SKM-1 (cell line): ENCODE results near the gene TMEM59.
"Not testable (repeated sequence)": the region's sequence is repeated elsewhere in the genome, so short reads cannot be mapped to it uniquely, and the experiment has no call there.

Source experiments
- DNase-seq: peaks from one replicate; lab custom pipeline; 2025; ENCODE audit not compliant: unreplicated experiment; lab: John Stamatoyannopoulos, UW

TMEM59 gene, protein sequence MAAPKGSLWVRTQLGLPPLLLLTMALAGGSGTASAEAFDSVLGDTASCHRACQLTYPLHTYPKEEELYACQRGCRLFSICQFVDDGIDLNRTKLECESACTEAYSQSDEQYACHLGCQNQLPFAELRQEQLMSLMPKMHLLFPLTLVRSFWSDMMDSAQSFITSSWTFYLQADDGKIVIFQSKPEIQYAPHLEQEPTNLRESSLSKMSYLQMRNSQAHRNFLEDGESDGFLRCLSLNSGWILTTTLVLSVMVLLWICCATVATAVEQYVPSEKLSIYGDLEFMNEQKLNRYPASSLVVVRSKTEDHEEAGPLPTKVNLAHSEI

GRCh38 chr1:54052934-54053744, at the start of gene TMEM59, which contains the start of gene TCEANC2:
Gene TMEM59, minus strand, starts transcription at chr1:54053204. Its CDS starts 16 bp downstream, at chr1:54053188.
Gene TCEANC2, plus strand, starts transcription at chr1:54053608. Its CDS starts 815 bp downstream, at chr1:54054423.
- peak; percentile 99 for DNase-seq

DNA sequence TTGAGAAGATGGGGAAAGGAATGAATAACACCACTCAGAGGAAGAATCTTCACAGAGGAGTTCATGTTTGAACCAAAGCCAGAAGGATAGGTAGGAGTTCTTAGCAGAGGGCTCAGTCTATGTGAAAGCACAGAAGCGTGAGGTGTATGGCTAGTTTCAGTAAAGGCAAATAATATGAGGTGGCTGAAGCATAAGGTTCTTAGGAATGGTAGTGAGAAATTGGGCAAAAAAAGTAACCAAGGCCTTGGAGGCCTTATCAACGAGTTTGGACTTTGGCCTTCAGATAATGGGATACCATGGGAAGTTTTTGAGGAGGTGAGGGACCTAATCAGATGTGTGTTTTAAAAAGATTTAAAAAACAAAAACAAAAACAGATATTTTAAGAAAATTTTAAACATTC, 47.5 kb upstream of the TMEM59 start:
- DNase-seq: no peak

DNA sequence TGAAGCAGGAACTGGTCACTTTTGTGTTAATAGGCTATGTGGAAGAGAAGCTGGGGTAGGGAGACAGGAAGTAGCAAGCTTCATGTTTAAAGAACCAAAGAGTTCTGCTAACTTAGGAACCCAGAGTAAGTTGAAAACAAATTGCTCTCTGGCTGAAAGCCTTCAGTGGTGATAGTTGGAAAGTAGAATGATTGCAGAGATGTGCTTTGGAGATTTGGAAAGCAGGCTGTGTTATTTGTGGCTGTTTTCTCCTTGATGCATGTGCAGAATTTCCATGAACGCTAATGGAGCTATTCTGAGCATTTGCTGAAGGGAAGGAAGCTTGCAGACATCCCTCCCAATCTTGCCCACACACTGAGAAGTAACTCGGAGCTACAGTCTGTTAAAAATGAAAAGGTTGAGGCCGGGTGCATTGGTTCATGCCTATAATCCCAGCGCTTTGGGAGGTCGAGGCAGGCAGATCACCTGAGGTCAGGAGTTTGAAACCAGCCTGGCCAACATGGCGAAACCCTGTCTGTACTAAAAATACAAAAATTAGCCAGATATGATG, 46.1 kb upstream of the TMEM59 start:
- no peak for DNase-seq

DNA sequence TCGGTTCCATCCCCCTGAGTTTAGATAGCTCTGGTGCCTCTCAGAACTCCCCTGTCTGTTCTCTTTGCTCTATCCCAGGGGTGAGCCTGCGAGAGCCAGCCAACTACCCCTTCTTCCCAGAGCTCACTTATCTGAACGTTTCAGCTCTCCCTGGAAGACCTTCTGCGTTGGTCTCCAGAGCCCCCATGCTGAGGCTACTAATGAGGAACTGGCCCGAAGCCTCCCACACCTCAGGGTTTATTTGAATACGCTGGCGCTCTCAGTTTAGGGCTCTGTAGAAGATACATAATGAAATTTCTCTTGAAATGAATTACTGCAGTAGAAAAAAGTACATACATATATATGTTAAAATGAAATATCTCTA, 43.9 kb upstream of the TMEM59 start:
- no peak for DNase-seq

GRCh38 chr1:54096227-54096876, 43.3 kb upstream of the TMEM59 start:
- no peak for DNase-seq

- peak; percentile 75 for DNase-seq
These were observed 42.7 kb upstream of the TMEM59 start for GRCh38 chr1:54095546-54096226.

GRCh38 chr1:54094730-54095105, 41.7 kb upstream of the TMEM59 start:
- DNase-seq: not testable (repeated sequence)

- DNase-seq: no peak
These were observed 41.2 kb upstream of the TMEM59 start for GRCh38 chr1:54094001-54094729.

- no peak for DNase-seq
These were observed 38.7 kb upstream of the TMEM59 start for GRCh38 chr1:54091666-54092065.

GRCh38 chr1:54088385-54088784, 35.4 kb upstream of the TMEM59 start:
- no peak for DNase-seq

DNA sequence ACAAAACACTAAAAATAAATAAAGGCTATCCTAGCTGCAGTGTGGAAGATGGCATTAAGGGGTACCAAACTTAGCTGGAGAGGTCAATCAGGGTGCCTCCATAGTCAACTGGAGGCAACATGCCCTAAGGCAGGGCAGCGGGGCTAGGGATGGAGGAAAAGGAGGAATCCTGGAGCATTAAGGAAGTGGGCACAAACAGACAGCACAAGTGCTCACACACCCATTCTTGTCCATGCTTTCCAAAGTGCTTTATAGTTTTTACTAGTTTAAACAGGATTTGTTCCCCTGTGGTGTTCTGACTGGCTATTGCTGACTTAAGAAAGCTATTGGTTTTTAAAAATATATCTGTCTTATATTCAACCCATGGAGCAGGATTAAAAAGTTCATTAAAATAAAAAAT, 33.8 kb upstream of the TMEM59 start:
- DNase-seq: no peak

- DNase-seq: no peak
These were observed 31.8 kb upstream of the TMEM59 start for GRCh38 chr1:54084794-54085193.

DNA sequence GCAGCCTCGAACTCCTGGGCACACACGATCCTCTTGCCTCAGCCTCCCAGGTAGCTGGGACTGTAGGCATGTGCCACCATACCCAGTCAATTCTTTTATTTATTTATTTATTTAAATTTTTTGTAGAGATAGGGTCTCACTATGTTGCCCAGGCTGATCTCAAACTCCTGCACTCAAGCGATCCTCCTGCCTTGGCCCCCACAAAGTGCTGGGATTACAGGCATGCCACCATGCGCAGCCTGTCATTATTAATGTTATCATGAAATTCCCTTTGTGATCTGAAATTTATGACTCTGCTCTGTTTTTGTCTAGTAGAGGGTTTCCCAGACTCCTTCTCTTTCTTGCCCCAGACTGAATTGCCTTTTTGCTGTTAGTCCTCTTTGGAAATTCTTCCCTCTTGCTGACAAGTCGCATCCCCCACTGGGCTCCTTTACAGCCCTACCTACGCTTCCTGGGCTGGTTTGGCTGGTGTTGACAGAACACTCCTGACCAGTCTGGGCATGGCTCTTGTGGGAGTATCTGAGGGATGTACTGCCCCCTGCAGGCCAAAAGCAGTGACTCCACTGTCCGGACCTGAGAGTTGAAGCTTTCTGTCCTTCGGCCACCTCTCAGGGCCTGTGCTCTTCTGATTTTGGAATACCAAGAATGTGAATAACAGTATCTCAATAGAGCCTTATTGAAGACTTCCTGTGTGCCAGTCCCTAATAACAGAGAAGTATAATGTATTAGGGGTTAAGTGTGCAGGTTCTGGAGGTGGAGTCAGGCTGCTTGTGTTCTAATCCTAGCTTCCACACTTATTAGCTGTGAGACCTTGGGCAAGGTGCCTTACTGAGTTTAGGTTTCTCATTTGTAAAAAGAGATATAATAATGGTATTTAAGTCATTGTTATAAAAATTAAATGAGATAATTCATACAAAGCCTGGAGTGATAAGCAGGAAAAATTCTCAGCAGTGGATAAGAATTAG, 28.6 kb upstream of the TMEM59 start:
- DNase-seq: peak; percentile 74

- DNase-seq: no peak
These were observed 27.6 kb upstream of the TMEM59 start for GRCh38 chr1:54080598-54081049.

DNA sequence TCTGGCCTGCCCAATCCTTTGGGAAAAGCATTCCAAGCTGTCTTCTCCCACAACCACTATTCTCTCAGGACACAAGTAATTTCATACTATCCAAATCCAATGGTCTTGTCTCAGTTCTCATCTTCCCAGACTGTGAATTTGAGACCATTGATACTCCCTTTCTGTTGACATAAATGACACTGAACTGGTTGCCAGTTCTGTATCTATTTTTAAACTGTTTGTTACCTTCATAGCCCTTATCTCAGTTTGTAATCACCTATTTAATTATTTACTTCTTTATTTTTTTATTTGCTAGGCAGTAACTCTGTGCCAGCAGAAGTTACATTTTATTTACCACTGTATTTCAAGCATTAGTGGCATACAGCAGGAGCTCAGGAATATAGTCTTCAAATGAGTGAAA, 24.4 kb upstream of the TMEM59 start:
- DNase-seq: no peak

- peak; percentile 42 for DNase-seq
These were observed 17.3 kb upstream of the TMEM59 start for GRCh38 chr1:54070171-54070837.

GRCh38 chr1:54069791-54070170, 16.8 kb upstream of the TMEM59 start:
- DNase-seq: no peak

- no peak for DNase-seq
These were observed 11.3 kb upstream of the TMEM59 start for GRCh38 chr1:54064299-54064698.

DNA sequence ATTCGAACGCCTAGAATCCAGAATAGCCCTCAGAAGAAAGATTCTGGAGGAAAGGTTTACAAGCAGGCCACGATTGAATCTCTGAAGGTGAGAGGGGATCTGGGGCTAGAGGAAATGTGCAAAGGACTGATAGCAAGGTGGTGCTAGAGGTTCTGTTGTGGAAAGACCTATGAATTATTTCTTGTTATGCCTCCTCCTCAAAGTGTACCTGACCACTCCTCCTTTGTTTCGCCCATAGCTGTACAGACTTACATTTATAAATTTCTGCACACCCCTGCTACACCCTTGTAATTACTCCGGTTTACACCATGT, 1.4 kb upstream of the TMEM59 start:
- no peak for DNase-seq
